Right forelimb (tissue), 1 donor: ENCODE results near the gene HOMER1.
A peak's percentile ranks its signal among the peaks of the same experiment; 100 is the strongest.

Experiments used
- DNase-seq: peaks from one replicate; pipeline ENCODE4 v3.0.0-alpha.2; 2018

Gene HOMER1, protein sequence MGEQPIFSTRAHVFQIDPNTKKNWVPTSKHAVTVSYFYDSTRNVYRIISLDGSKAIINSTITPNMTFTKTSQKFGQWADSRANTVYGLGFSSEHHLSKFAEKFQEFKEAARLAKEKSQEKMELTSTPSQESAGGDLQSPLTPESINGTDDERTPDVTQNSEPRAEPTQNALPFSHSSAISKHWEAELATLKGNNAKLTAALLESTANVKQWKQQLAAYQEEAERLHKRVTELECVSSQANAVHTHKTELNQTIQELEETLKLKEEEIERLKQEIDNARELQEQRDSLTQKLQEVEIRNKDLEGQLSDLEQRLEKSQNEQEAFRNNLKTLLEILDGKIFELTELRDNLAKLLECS

DNA sequence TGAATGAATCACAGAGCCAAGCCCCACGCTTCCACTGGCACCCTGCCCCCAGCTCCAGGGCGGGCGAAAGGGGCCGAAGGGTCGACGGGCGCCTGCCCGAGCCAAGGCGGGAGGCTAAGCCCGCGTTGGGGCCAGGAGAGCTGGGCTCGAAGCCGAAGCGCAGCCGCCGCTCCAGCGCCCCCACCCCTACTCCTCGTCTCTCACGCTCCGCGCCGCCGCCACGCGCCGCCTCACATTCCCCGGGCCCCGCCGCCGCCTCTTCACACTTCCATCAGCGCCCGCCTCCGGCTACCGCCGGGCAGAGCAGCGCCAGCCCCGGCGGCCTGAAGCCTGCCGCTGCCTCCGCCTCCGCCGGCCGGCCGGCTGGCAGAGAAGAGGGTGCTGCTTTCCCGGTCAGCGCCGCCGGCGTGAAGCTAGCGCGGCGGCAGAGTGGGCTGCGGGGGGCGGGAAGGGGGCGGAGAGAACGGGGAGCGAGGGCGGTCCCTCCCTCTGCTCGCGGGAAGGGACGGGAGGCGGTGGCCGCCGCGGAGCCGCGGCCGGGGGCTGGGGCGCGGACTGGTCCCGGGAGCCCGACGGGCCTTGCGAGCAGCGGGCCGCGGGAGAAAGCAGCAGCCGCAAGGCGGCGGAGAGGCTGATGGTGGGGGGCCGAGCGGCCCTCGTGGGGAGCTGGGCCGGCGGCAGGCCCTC lies at the start of gene HOMER1:
TSS of gene HOMER1 (minus strand) at position 431 of the 687 bp plus-strand sequence. CDS start 1,360 bp downstream, outside the sequence.
- DNase-seq = peak; percentile 93

GRCh38 chr5:79563247-79563590 lies 49.3 kb upstream of the HOMER1 start:
- DNase-seq = no peak

DNA sequence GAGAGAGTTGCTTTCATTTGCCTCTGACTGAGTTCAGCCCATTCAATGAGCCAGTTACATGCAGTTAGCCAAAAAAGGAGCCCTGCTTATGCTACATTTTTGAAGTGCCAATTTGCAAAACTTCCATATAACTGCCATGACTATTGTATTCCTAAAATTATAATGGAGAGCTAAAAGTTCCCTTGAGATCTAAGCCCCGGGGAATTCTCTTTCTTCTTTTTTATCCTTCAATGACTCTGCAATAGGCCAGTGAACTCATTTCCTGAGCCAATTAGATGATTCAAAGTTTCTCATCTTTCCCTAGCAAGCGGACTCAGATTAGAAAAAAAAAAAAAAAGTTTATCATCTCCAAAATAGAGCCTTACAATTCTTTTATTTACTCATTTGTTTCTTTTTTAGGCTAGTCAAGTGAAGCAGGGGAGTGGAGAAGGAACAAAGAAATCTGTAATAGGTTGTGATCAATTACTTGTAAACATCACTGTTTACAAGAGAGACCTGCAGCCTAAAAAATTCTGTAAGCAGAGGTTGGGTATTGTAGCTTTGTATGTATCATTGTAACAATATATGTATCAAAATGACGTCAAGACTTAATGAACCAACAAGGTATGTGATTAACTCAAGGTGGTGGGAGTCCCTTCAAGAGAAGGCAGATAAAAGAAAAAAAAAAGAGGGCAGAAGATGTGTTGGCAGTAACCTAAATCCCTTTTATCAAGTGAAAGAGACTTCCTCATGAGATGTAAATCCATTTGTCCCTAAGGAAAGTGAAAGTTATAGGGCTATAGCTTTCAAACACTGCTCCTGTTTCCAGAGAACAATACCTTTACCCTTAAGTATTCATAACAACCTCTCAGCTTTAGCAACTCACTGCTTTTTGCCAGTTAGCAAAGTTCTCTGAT lies 48.7 kb upstream of the HOMER1 start:
- DNase-seq = no peak

- DNase-seq = no peak
These were observed 47.6 kb upstream of the HOMER1 start for GRCh38 chr5:79561525-79561893.

GRCh38 chr5:79560771-79561524 lies 47.0 kb upstream of the HOMER1 start:
- DNase-seq = no peak

DNA sequence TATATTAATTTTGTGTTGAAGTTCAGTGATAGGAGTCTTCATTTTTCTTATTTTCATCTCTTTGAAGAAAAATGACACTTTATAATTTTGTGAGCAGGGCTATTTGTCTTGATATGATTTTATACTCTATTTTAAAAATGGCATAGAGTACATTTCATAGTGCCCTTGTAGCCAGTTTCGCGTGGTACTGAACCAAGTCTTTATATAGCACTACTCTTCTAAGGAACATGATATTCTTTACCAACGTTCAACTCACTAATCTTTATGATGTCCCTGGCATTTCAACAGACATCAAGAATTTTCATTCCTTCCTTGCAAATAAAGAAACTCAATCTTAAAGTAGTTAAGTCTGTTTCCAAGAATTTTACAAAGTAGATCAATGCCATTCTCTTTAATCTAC lies 41.5 kb upstream of the HOMER1 start:
- no peak for DNase-seq

- no peak for DNase-seq
These were observed 39.0 kb upstream of the HOMER1 start for GRCh38 chr5:79552984-79553383.

GRCh38 chr5:79547982-79548381 lies 34.0 kb upstream of the HOMER1 start:
- DNase-seq = no peak

DNA sequence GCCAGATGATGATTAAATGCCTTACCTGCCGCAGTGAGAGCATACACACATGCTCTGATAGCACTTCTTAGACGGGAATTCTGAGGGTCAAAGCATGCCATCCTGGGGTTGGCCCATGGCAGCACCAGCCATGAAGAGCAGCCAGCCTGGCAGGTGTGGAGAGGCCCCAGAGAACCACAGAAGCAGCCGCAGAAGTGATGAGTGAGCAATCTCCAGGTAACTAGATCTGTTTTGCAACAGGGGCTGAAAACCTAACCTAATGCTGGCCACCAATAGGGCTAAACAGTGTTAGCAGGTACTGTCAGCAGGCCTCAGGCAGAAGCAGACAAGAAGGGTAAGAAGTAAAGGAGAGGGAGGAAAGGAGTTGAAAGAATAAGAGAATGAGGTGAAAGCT lies 33.5 kb upstream of the HOMER1 start:
- no peak for DNase-seq

DNA sequence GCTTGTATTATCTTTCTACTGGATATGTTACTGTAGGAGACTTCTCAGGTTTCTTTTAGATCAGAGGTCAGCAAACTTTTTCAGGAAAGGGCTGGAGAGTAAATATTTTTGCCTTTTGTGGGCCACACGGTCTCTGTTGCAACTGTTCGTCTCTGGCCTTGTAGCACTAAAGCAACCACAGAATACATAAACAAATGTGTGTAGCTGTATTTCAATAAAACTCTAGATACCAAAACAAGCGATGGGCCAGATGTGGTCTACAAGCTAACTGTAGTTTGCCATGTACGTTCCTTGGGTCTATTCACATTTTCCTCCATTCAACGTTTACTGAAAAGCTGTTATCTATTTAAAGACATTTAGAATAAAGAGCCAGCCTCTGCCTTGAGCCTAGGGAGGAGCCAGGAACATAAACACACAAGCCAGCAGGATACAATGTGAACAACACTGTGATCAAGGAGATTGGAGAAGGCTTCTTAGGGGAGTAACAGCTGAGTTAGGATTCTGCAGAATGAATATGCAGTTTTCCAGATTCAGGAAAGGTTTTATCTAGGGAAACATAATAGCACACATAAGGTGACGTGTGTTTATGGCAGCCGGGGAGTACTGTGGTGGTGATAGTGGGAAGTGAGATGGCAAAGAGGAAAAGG lies 33.0 kb upstream of the HOMER1 start:
- DNase-seq = no peak

DNA sequence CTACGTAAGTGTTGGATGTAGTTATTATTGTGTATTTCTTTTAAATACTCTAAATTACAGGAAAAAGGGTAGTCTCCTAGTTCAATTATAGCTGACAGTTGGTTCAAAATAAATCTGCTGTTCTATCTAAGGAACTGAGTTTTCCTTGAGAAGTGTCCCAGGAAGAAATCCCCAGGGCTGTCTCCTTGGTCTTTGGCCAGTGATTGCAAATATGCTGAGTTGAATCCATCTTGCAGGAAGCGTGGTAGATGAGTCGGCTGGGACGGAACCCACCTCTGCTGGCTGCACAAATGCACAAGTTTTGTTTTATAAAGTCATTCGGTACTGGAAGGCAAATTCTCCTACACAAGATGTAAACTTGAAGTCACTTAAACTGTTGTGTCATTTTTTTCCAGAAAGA lies 30.2 kb upstream of the HOMER1 start:
- no peak for DNase-seq

- no peak for DNase-seq
These were observed 27.0 kb upstream of the HOMER1 start for GRCh38 chr5:79540939-79541338.

DNA sequence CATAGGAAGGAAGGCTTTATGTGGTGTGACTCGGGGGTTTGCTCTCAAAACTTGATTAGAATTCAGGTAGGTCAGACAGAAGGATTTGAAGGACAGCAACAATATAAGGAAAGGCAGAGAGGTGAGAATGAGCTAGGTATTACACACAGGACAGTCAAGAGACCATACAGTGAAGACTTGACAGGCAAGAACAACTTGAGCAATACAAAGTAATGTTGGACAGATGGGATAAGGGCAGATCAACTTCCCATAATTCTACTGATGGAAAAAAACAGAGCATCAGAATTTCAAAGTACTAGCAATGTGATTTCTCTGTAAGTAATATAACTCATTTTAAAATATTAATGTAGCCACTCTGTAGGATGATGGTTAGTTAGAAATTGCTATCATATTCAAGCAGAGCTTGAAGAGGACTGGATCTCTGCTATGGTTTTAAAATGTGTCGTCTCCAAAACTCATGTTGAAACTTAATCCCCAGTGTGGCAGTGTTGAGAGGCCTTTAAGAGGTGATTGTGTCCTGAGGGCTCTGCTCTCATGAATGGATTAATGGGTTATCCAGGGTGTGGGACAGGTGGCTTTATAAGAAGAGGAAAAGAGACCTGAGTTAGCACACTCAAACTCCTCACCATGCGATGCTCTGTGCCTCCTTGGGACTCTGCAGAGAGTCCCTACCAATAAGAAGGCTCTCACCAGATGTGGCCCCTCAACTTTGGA lies 22.4 kb upstream of the HOMER1 start:
- DNase-seq = no peak

GRCh38 chr5:79535477-79536192 lies 21.7 kb upstream of the HOMER1 start:
- DNase-seq = no peak

DNA sequence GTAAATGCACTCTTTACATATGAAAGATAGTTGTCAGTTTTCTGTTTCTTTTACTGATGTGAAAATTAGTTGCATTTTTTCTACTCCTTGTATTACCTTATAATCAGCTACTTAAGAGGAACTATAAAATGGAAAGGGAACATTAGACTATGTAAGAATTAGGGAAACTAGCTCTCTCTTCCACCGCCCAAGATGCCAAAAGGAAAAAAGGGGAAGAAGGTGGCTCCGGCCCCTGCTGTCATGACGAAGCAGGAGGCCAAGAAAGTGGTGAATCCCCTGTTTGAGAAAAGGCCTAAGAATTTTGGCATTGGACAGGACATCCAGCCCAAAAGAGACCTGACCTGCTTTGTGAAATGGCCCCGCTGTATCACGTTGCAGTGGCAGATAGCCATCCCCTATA lies 15.2 kb upstream of the HOMER1 start:
- no peak for DNase-seq

DNA sequence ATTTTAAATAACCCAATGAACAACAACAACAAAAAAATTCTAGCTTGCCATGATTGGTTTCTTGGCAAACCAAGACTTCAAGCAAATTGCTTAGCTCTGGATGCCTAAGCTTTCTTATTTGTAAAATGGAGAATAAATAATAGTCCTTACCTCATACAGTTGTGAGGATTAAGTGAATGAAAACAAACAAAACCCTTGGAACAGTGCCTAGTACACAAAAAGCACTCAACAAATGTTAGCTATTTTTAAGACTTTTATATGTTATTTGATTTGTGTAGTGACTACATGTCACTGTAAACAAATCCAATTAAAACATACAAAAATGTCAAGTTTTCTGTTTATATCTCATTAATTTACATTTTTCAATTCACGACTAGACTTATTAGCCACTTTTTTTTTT lies 13.5 kb upstream of the HOMER1 start:
- DNase-seq = no peak

GRCh38 chr5:79526928-79527327 lies 13.0 kb upstream of the HOMER1 start:
- DNase-seq = no peak

- DNase-seq = no peak
These were observed 12.6 kb upstream of the HOMER1 start for GRCh38 chr5:79526493-79526892.

- DNase-seq = no peak
These were observed 7.2 kb upstream of the HOMER1 start for GRCh38 chr5:79521156-79521555.

DNA sequence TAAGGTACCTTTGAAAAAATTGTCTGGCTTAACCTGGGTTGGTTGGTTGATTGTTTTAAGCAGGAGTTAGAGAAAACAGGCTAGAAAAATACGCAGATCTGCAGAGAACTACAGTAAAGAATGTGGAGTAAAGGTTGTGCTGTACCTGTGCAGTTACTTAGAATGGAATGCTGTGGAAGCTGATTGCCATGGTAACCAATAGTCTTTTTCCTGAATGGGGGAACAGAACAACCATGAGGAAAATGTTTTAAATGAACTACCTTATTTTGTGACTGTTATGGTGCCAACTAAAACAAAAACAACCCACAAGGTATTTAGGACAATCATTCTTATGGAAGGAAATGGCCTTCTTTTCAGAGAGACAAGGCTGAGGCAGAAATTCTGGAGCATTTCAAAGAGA lies 4.8 kb upstream of the HOMER1 start:
- DNase-seq = no peak

DNA sequence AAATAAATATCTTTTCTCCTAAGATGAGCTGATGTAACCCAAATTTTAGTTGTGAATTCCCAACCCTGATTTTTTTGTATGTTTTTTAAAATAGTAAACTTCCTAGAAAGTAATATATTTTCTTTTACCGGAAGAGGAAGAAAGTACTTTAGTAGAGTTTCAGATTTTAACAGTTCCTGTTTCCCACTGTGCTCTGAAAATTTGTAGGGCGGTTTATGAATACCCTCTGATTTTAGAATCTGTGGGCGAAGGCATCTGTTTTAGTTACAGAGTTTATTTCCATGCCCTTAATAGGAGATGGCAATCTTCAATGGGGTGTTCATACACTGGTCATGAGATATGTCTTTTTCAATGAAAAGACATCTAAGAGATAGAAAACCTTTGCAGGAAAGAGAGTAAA lies 3.7 kb upstream of the HOMER1 start:
- no peak for DNase-seq
